Gastroesophageal sphincter (tissue), 4 donors: ENCODE results near the gene HES3. TPM values are rescaled to one million over a fixed set of nuclear protein-coding genes. Genes with fewer than 3 reads are reported as not detected.

Experiments
- ATAC-seq: fragments of 150-250 bp; one replicate; pipeline ENCODE4 v1.9.1; 2016; ENCODE audit warnings: mild to moderate bottlenecking, moderate library complexity
- H3K27ac ChIP-seq, 4 donors: fragments of 200-600 bp; sonication (generic) in 3 of 4; 1 replicate in 3 of 4; 2 replicates in 1 of 4; pipeline ENCODE4 v1.5.1; 2016 to 2019
- H3K27me3 ChIP-seq: fragments of 200-600 bp; sonication (generic); one replicate; pipeline ENCODE4 v1.5.1; 2019
- H3K36me3 ChIP-seq, 2 donors: fragments of 200-600 bp; sonication (generic); one replicate each; pipeline ENCODE4 v1.5.1; 2019; ENCODE audit warnings: control low read depth in 1 of 2
- H3K4me1 ChIP-seq, 3 donors: fragments of 200-600 bp; sonication (generic); 1 replicate in 2 of 3; 2 replicates in 1 of 3; pipeline ENCODE4 v1.5.1; 2016 to 2019; ENCODE audit warnings: control low read depth in 2 of 3
- H3K4me3 ChIP-seq, 2 donors: fragments of 200-600 bp; sonication (generic); one replicate each; pipeline ENCODE4 v1.5.1; 2019; ENCODE audit warnings: mild to moderate bottlenecking in 1 of 2, moderate library complexity in 1 of 2
- H3K9me3 ChIP-seq, 3 donors: fragments of 200-600 bp; sonication (generic); one replicate each; pipeline ENCODE4 v1.5.1; 2017 to 2019; ENCODE audit warnings: control low read depth in 2 of 3
- EP300 ChIP-seq: sonication (generic); formaldehyde crosslinking; IDR thresholded peaks from one replicate; pipeline ENCODE4 v1.6.1; 2017; ENCODE audit warnings: antibody characterized with exemption, mild to moderate bottlenecking
- POLR2A ChIP-seq, 2 donors: fragments of 450-650 bp; IDR thresholded peaks; one replicate each; pipeline ENCODE4 v1.6.1; 2017; ENCODE audit warnings: antibody characterized with exemption in 2 of 2, mild to moderate bottlenecking in 2 of 2, moderate library complexity in 1 of 2
- POLR2AphosphoS5 ChIP-seq: sonication (generic); formaldehyde crosslinking; IDR thresholded peaks from one replicate; pipeline ENCODE4 v1.6.1; 2017; ENCODE audit warnings: antibody characterized with exemption
- WGBS, 2 donors: methylation state at CpG; one replicate each; pipeline ENCODE4 v1.1.5; 2018; ENCODE audit warnings: low coverage in 1 of 2; 5-methylcytosine and 5-hydroxymethylcytosine counted together
- total RNA-seq, 4 donors: library from RNA; depleted of rRNA; stranded (reverse); fragments of >200 nt; gene quantifications; one replicate each; pipeline ENCODE4 v1.1.0, GENCODE V29; 2016
- TF ChIP-seq, protein P1 (sequence below), 4 experiments: fragments of 200-600 bp in 2 of 4; fragments of 450-650 bp in 2 of 4; sonication (generic) in 1 of 4; IDR thresholded peaks; one replicate each; pipeline ENCODE4 v1.5.1; 2017 to 2019; ENCODE audit warnings: antibody characterized with exemption in 4 of 4, mild to moderate bottlenecking in 2 of 4, moderate library complexity in 2 of 4

Gene HES3
- total RNA-seq, 4 donors from 2014 or later, result not detected

DNA sequence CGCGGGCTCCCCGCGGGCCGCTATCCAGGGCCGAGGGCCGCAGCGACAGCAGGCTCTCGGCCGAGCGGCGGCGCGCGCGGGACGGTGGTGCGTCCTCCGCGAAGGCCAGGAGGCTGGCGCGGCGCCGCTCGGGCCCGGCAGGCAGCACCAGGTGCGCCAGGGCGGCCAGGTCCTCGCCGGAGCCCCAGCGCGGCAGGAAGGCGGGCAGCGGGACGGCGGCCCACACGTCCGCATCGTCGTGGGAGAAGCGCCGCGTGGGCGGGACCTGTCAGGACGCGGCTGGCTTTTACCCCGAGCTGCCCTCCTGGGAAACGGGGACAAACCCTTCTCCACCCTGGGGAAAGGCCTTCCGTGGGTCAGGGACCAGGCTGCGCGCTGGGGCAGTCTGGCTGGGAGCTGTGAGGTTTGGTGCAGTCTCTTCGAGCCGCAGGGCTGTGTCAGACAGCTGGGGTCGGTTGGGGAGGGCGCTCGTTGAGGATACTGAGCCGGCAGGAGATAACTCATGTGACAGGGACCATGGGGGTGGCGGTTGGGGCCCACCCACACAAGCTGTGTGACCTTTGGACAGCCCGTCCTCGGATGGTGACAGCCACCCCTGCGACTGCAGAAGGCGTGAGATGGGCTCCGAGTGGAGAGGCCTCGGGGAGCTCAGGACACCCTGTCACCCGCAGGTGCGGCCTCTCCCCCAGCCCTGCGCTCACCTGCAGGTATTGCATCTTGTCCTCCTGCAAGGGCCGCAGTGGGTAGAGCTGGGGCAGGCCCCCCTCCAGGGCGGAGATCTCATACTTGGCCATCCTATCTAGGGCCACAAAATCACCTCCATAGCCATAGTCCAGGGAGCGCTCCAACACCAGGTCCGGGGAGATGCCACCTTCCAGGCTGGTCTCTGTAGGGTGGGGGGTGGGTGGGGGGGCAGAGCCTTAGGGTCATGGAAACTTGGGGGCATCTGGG, 6.0 kb downstream of the HES3 start:
- ATAC-seq, result no peak
- peaks cover 90% of the 10 kb centered on the region for H3K27me3 ChIP-seq
- no peak overlapping the region for H3K4me3 ChIP-seq
- WGBS, 2 donors, result no CpG with 5 or more reads among the region's 71 CpGs
- peaks cover 0 to 23% of the 10 kb centered on the region in 2 donors for H3K36me3 ChIP-seq
- H3K9me3 ChIP-seq, result no peaks in the 10 kb centered on the region
- no peak overlapping the region for H3K27ac ChIP-seq
- no peak for TF ChIP-seq POLR2AphosphoS5
- TF ChIP-seq, protein P1, sequence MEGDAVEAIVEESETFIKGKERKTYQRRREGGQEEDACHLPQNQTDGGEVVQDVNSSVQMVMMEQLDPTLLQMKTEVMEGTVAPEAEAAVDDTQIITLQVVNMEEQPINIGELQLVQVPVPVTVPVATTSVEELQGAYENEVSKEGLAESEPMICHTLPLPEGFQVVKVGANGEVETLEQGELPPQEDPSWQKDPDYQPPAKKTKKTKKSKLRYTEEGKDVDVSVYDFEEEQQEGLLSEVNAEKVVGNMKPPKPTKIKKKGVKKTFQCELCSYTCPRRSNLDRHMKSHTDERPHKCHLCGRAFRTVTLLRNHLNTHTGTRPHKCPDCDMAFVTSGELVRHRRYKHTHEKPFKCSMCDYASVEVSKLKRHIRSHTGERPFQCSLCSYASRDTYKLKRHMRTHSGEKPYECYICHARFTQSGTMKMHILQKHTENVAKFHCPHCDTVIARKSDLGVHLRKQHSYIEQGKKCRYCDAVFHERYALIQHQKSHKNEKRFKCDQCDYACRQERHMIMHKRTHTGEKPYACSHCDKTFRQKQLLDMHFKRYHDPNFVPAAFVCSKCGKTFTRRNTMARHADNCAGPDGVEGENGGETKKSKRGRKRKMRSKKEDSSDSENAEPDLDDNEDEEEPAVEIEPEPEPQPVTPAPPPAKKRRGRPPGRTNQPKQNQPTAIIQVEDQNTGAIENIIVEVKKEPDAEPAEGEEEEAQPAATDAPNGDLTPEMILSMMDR (IDR thresholded peaks at IDR 0.05), result no peak
- peaks cover 0 to 35% (median 6%) of the 10 kb centered on the region in 3 donors for H3K4me1 ChIP-seq

DNA sequence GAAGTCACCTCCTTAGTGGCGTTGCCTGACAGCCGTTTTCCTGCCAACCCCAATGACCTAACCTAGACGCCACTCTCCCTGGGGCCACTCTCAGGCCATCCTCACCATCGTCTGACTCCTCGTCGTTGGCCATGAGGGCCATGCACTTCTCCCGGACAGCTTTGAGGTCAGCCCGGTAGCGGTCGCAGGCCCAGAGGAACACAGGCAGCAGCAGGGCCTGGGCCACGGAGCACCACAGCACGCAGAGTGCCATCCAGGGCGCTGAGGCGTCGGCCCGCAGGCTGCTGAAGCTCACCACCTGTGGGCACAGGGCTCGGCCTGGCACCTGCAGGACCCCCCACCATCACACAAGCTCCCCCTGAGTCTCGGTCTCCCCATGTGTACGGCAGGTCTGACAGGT, 7.3 kb downstream of the HES3 start:
- Histone ChIP-seq H3K36me3 (peaks cover 0 to 23% of the 10 kb centered on the region in 2 donors), H3K27ac (no peak overlapping the region), H3K9me3 (no peaks in the 10 kb centered on the region), H3K27me3 (peaks cover 78% of the 10 kb centered on the region), H3K4me1 (peaks cover 0 to 23% (median 6%) of the 10 kb centered on the region in 3 donors), H3K4me3 (no peak overlapping the region)
- ATAC-seq, result no peak
- WGBS, 2 donors, result 87% methylated on average over 3 of the region's 19 CpGs; no CpG with 5 or more reads in 1 of the 2 donors
- TF ChIP-seq POLR2AphosphoS5 (no peak), EP300 (no peak), POLR2A (IDR thresholded peaks at IDR 0.05) (no peak)
- TF ChIP-seq, protein P1 (IDR thresholded peaks at IDR 0.05), result no peak

DNA sequence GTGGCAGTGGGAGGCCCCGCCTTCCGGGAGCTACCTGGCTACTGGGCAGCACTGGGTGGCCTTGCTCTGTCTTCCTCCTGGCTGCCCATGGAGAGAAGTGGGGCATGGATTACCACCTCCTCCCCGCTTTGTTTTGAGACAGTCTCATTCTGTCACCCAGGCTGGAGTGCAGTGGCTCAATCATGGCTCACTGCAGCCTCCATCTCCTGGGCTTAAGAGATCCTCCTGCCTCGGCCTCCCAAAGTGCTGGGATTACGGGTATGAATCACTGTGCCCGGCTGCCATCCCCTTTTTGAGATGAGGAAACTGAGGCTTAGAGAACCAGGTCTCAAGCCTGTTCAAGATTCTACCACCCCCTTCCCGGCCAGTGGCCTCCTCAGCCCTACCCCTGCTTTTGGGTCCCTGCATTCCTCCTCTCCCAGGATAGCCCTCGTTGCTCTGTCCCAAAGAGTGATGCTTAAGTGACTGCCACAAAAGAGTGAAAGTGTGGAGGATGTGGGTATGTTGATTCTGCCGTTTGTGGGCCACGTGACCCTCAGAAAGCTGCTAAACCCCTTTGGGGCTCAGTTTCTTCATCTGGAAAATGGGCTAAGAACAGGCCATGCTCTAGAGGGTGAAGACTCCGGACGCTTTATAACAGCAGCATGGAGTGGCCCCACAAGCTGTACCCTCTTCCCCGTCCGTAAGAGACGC, 7.8 kb downstream of the HES3 start:
- no peak for ATAC-seq
- no peaks in the 10 kb centered on the region for H3K9me3 ChIP-seq
- H3K27me3 ChIP-seq, result peaks cover 72% of the 10 kb centered on the region
- H3K4me3 ChIP-seq, result no peak overlapping the region
- H3K27ac ChIP-seq, result no peak overlapping the region
- 72 to 90% methylated on average over 5 to 7 of the region's 15 CpGs for WGBS, 2 donors
- peaks cover 0 to 23% of the 10 kb centered on the region in 2 donors for H3K36me3 ChIP-seq
- H3K4me1 ChIP-seq, result peaks cover 0 to 17% (median 6%) of the 10 kb centered on the region in 3 donors
- TF ChIP-seq, protein P1 (IDR thresholded peaks at IDR 0.05), result no peak
- no peak for TF ChIP-seq EP300
- TF ChIP-seq POLR2AphosphoS5, result no peak
- no peak for TF ChIP-seq POLR2A (IDR thresholded peaks at IDR 0.05)

DNA sequence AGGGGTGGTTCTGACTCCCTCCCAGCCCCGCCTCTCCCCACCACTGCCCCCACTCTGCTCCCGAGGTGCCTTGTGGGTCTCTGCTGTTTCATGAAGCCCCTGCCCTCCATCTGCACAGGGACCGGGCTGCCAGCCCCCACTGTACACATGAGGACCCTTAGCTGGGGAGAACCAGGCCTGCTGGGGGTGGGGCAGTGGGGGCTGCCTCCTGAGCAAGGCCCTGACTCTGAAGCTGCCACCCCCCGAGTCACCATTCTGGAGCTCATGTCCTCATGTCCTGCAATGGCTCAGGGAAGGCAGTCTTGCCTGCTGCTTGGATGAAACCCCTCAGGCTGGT, 8.4 kb downstream of the HES3 start:
- peaks cover 0 to 23% of the 10 kb centered on the region in 2 donors for H3K36me3 ChIP-seq
- H3K9me3 ChIP-seq, result no peaks in the 10 kb centered on the region
- no peak overlapping the region for H3K27ac ChIP-seq
- peaks cover 0 to 14% (median 6%) of the 10 kb centered on the region in 3 donors for H3K4me1 ChIP-seq
- no CpG with 5 or more reads among the region's 4 CpGs for WGBS, 2 donors
- H3K4me3 ChIP-seq, result no peak overlapping the region
- peaks cover 70% of the 10 kb centered on the region for H3K27me3 ChIP-seq
- ATAC-seq, result no peak
- TF ChIP-seq POLR2AphosphoS5, result no peak
- no peak for TF ChIP-seq EP300
- TF ChIP-seq, protein P1 (IDR thresholded peaks at IDR 0.05), result no peak
- TF ChIP-seq POLR2A (IDR thresholded peaks at IDR 0.05), result no peak
